ENCODE results near the gene FABP6.

Gene FABP6

GRCh38 chr5:160251406-160252155 lies 22.3 kb downstream of the FABP6 start:
- TF ChIP-seq CTCF (IDR thresholded peaks at IDR 0.05; ENCODE audit: borderline replicate concordance, insufficient read depth, low read depth, low read length) = no peak
- no peak overlapping the region for H3K4me3 ChIP-seq (ENCODE audit: low read depth, low read length)

- no peak overlapping the region for H3K4me3 ChIP-seq (ENCODE audit: low read depth, low read length)
- TF ChIP-seq CTCF (IDR thresholded peaks at IDR 0.05; ENCODE audit: borderline replicate concordance, insufficient read depth, low read depth, low read length) = no peak
Observed at GRCh38 chr5:160252916-160253315, 23.6 kb downstream of the FABP6 start.

DNA sequence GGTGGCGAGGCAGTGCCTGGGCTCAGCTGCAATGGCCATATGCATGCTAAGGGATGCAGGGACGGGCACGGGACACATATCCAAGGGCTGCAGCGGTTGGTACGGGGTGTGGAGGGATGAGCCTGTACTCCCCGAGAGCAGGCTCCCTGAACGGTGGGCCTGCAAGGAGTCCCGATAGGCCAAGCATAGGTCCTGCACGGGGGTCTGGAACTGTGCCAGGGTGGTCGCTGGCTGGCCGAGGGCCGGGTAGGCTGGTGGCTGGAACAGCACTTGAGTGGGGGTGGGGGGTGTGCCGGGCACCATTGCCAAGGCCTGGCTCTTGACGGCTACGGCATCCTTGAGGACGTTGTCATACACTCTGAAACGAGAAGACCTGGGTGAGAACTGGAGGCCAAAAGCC lies 24.1 kb downstream of the FABP6 start:
- no peak for TF ChIP-seq CTCF (IDR thresholded peaks at IDR 0.05; ENCODE audit: borderline replicate concordance, insufficient read depth, low read depth, low read length)
- H3K4me3 ChIP-seq (ENCODE audit: low read depth, low read length) = no peak overlapping the region

DNA sequence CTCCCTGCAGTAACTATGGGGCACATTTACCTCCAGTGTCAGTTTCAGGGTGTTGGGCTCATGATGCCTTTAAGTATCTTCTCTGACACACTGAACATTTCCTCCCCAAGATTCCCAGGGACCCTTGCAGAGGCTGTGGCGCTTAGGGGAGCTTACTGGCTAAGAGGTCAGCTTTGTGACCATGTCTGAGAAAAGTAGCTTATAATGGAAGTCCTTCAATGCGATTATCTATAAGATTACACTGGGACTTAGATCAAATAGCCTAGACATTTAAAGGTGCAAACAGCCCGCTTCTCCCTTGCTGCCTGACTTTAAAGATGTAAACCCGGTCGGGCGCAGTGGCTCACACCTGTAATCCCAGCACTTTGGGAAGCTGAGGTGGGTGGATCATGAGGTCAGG lies 25.4 kb downstream of the FABP6 start:
- no peak for TF ChIP-seq CTCF (IDR thresholded peaks at IDR 0.05; ENCODE audit: borderline replicate concordance, insufficient read depth, low read depth, low read length)
- H3K4me3 ChIP-seq (ENCODE audit: low read depth, low read length) = no peak overlapping the region

DNA sequence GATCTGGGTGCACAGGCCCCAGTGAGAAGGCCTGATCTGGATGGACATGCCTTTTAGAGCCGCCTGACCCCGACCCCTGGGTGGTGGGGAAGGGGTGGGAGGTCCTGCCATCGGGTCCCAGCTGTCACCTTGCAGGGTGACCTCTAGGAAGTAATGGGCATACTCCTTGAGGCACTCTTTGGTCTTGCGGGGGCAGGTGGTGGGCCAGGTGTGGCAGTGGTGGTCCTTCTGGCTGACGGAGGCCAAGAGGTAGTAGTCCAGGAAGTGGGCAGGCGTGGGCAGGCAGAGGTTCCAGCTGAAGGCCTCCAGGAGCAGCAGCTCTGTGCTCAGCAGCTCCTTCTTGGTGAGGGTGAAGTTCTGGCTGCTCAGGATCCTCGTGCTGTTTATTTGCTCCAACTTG lies 30.0 kb downstream of the FABP6 start:
- no peak for TF ChIP-seq CTCF (IDR thresholded peaks at IDR 0.05; ENCODE audit: borderline replicate concordance, insufficient read depth, low read depth, low read length)
- H3K4me3 ChIP-seq (ENCODE audit: low read depth, low read length) = no peak overlapping the region

- H3K4me3 ChIP-seq (ENCODE audit: low read depth, low read length) = no peak overlapping the region
- no peak for TF ChIP-seq CTCF (IDR thresholded peaks at IDR 0.05; ENCODE audit: borderline replicate concordance, insufficient read depth, low read depth, low read length)
Observed at GRCh38 chr5:160260006-160260775, 30.9 kb downstream of the FABP6 start.

Data from GM12875 (cell line).